GM12878 (cell line): ENCODE results near the gene SCARB2. TPM values are rescaled to one million over a fixed set of nuclear protein-coding genes. Genes with fewer than 3 reads are reported as not detected.

Source experiments
- ATAC-seq: fragments of 200-7000 bp; cut with Tn5 transposase; 3 replicates; pipeline ENCODE4 v1.9.1; 2020; ENCODE audit warnings: mild to moderate bottlenecking, moderate library complexity
- BruUV-seq: library from RNA; stranded (reverse); fragments of 400-500 nt; replicated peaks from 2 replicates; lab custom pipeline; 2021; lab: Mats Ljungman, UMichigan
- CTCF ChIA-PET: fragments of 300-600 bp; sonication (Branson Sonifier 250); formaldehyde crosslinking; extraction: SDS; loops from one replicate; lab custom pipeline; 2021; ENCODE audit warnings: inconsistent platforms; lab: Yijun Ruan, JAX
- POLR2A ChIA-PET: fragments of 350-600 bp; formaldehyde crosslinking; extraction: SDS; loops from one replicate; lab custom pipeline; 2021; ENCODE audit warnings: inconsistent platforms; lab: Charles Lee
- RAD21 ChIA-PET: fragments of 300-600 bp; sonication (Branson Sonifier 250); formaldehyde crosslinking; loops from one replicate; lab custom pipeline; 2023; ENCODE audit warnings: antibody characterized with exemption; ENCODE audit not compliant: unreplicated experiment; lab: Charles Lee
- SMC1A ChIA-PET: fragments of 300-600 bp; sonication (Branson Sonifier 250); formaldehyde crosslinking; loops from one replicate; lab custom pipeline; 2023; ENCODE audit not compliant: unreplicated experiment, uncharacterized antibody; lab: Charles Lee
- DNase-seq: peaks from one replicate; pipeline ENCODE4 v3.0.0-alpha.2; 2011; ENCODE audit warnings: low read depth, low spot score
- FAIRE-seq: peaks from 3 replicates; lab custom pipeline; 2011; peaks lifted over from hg19 to GRCh38; lab: Jason Lieb, UNC
- H2AFZ ChIP-seq: 2 replicates; pipeline ENCODE4 v1.6.0; 2011; ENCODE audit warnings: low read depth, low read length, control low read depth; ENCODE audit not compliant: control insufficient read depth
- H3K27ac ChIP-seq: 2 replicates; pipeline ENCODE4 v1.5.1; 2011; ENCODE audit warnings: control low read depth; ENCODE audit not compliant: control insufficient read depth, insufficient read depth
- H3K27me3 ChIP-seq, 2 experiments: replicated peaks in 1 of 2; 2 replicates each; pipeline versions ENCODE4 v1.6.0 to v1.6.1; 2011; ENCODE audit warnings: low read length in 1 of 2; ENCODE audit not compliant: control insufficient read depth in 2 of 2, insufficient read depth in 2 of 2
- H3K36me3 ChIP-seq, 2 experiments: 2 replicates each; pipeline ENCODE4 v1.5.1; 2011; ENCODE audit warnings: low read length in 1 of 2; ENCODE audit not compliant: control insufficient read depth in 2 of 2, insufficient read depth in 2 of 2
- H3K4me1 ChIP-seq: 2 replicates; pipeline ENCODE4 v1.6.1; 2011; ENCODE audit warnings: mild to moderate bottlenecking, low read length, moderate library complexity, mixed read lengths; ENCODE audit not compliant: control insufficient read depth, insufficient read depth
- H3K4me2 ChIP-seq: 2 replicates; pipeline ENCODE4 v1.6.0; 2011; ENCODE audit warnings: control low read depth; ENCODE audit not compliant: control insufficient read depth, insufficient read depth
- H3K4me3 ChIP-seq: fragments of 200-600 bp; sonication (generic); 2 replicates; pipeline ENCODE4 v1.5.1; 2016
- H3K79me2 ChIP-seq: 2 replicates; pipeline ENCODE4 v1.6.0; 2011; ENCODE audit warnings: low read length; ENCODE audit not compliant: control insufficient read depth, insufficient read depth
- H3K9ac ChIP-seq: 2 replicates; pipeline ENCODE4 v1.8.0; 2011; ENCODE audit warnings: low read length, control low read depth, mixed read lengths; ENCODE audit not compliant: control insufficient read depth, insufficient read depth
- H3K9me3 ChIP-seq: replicated peaks from 3 replicates; pipeline ENCODE4 v1.5.1; 2011; ENCODE audit warnings: mild to moderate bottlenecking, low read length; ENCODE audit not compliant: control insufficient read depth, insufficient read depth
- H4K20me1 ChIP-seq: 2 replicates; pipeline ENCODE4 v1.6.0; 2011; ENCODE audit not compliant: control insufficient read depth, insufficient read depth
- CBX5 ChIP-seq: sonication (generic); IDR thresholded peaks from 2 replicates; pipeline ENCODE4 v1.6.1; 2016; ENCODE audit warnings: low read depth, moderate library complexity, mild to moderate bottlenecking, inconsistent platforms
- CREM ChIP-seq: IDR thresholded peaks from 2 replicates; pipeline ENCODE4 v1.6.1; 2014; ENCODE audit warnings: antibody characterized with exemption, low read depth
- EED ChIP-seq: sonication (generic); IDR thresholded peaks from 2 replicates; pipeline ENCODE4 v1.6.1; 2016; ENCODE audit warnings: antibody characterized with exemption, low read depth
- EGR1 ChIP-seq, 2 experiments: IDR thresholded peaks; 1 replicate in 1 of 2; 2 replicates in 1 of 2; pipeline ENCODE4 v1.6.1; 2011 to 2012; ENCODE audit warnings: low read depth in 2 of 2, low read length in 2 of 2, borderline replicate concordance in 1 of 2, mild to moderate bottlenecking in 1 of 2, moderate library complexity in 1 of 2
- IRF3 ChIP-seq: fragments of 450-650 bp; IDR thresholded peaks from 2 replicates; pipeline ENCODE4 v1.6.1; 2014; ENCODE audit warnings: mild to moderate bottlenecking
- MTA2 ChIP-seq: fragments of 450-650 bp; IDR thresholded peaks from 2 replicates; pipeline ENCODE4 v1.6.1; 2016; ENCODE audit warnings: low read depth, mild to moderate bottlenecking, moderate library complexity
- MYB ChIP-seq: fragments of 150-350 bp; IDR thresholded peaks from 2 replicates; pipeline ENCODE4 v1.6.1; 2014; ENCODE audit warnings: mild to moderate bottlenecking, low read depth, low read length, borderline replicate concordance
- MYC ChIP-seq: IDR thresholded peaks from 2 replicates; pipeline ENCODE4 v1.6.1; 2011; ENCODE audit warnings: mild to moderate bottlenecking, low read length, moderate library complexity, inconsistent platforms; ENCODE audit not compliant: insufficient read depth, insufficient replicate concordance, insufficient read length, severe bottlenecking
- PAX5 ChIP-seq: IDR thresholded peaks from 2 replicates; pipeline ENCODE4 v1.6.1; 2011; ENCODE audit warnings: low read depth, low read length, borderline replicate concordance
- PML ChIP-seq: IDR thresholded peaks from 2 replicates; pipeline ENCODE4 v1.6.1; 2012; ENCODE audit warnings: low read length, inconsistent platforms
- POLR2AphosphoS5 ChIP-seq: IDR thresholded peaks from 2 replicates; pipeline ENCODE4 v1.6.1; 2011; ENCODE audit warnings: mild to moderate bottlenecking, low read length, inconsistent platforms
- SKIL ChIP-seq: fragments of 450-650 bp; IDR thresholded peaks from 2 replicates; pipeline ENCODE4 v1.6.1; 2017; ENCODE audit warnings: mild to moderate bottlenecking, low read depth, inconsistent platforms; ENCODE audit not compliant: poor library complexity, severe bottlenecking
- SRF ChIP-seq, 2 experiments: IDR thresholded peaks; 2 replicates each; pipeline ENCODE4 v1.6.1; 2011; ENCODE audit warnings: low read depth in 2 of 2, low read length in 2 of 2, mild to moderate bottlenecking in 1 of 2, moderate library complexity in 1 of 2
- WGBS: methylation state at CpG from one replicate; pipeline ENCODE4 v1.1.6; 2016; ENCODE audit warnings: low lambda C conversion rate; ENCODE audit not compliant: insufficient replicate concordance, insufficient coverage; ENCODE audit errors: missing lambda C conversion rate; 5-methylcytosine and 5-hydroxymethylcytosine counted together
- in situ Hi-C: fragments of 300-500 bp; cut with MboI; formaldehyde crosslinking; loops from 9 replicates; pipeline ENCODE4 v1.14.3; 2018; ENCODE audit warnings: mixed read lengths
- intact Hi-C: fragments of 100-400 bp; cut with micrococcal nuclease; formaldehyde crosslinking; loops from one replicate; pipeline ENCODE4 v1.14.2; 2022; ENCODE audit not compliant: unreplicated experiment
- polyA plus RNA-seq, 11 experiments: library from polyadenylated mRNA; depleted of rRNA in 4 of 11; unstranded in 6 of 11; stranded (reverse) in 5 of 11; fragments of >200 nt; fragmentation: Nextera tagmentation in 4 of 11; fragmentation: Illumina TruSeq in 1 of 11; extraction: Ambion mirVana in 4 of 11; extraction: Trizol in 1 of 11; gene quantifications; 1 replicate in 1 of 11; 2 replicates in 10 of 11; pipeline versions ENCODE4 v1.2.1 to v1.2.3, GENCODE V29; 2011 to 2016; ENCODE audit warnings: inconsistent platforms in 2 of 11, missing spikeins in 2 of 11, low read depth in 1 of 11
- total RNA-seq, 4 experiments: library from RNA; depleted of rRNA in 3 of 4; stranded (reverse); fragments of >200 nt in 3 of 4; fragmentation: Illumina TruSeq in 1 of 4; extraction: Trizol in 1 of 4; gene quantifications; 2 replicates each; pipeline versions ENCODE4 v1.2.1 to v1.2.3, GENCODE V29; 2013 to 2021
- TF ChIP-seq, protein P1 (sequence below): IDR thresholded peaks from 2 replicates; pipeline ENCODE4 v1.6.1; 2011; ENCODE audit warnings: low read depth, low read length, improper control_type of control experiment, borderline replicate concordance
- TF ChIP-seq, protein P2 (sequence below): IDR thresholded peaks from 2 replicates; pipeline ENCODE4 v1.6.1; 2011; ENCODE audit warnings: borderline replicate concordance, low read depth, mild to moderate bottlenecking, moderate library complexity, low read length; ENCODE audit not compliant: insufficient read depth, poor library complexity, severe bottlenecking

Gene SCARB2
- total and polyA plus RNA-seq, 10 of the 15 experiments (the other 5 are each of a cell fraction or from before 2014, with no cell fraction given) = 2.1 to 11.7 (median 9.5) TPM

DNA sequence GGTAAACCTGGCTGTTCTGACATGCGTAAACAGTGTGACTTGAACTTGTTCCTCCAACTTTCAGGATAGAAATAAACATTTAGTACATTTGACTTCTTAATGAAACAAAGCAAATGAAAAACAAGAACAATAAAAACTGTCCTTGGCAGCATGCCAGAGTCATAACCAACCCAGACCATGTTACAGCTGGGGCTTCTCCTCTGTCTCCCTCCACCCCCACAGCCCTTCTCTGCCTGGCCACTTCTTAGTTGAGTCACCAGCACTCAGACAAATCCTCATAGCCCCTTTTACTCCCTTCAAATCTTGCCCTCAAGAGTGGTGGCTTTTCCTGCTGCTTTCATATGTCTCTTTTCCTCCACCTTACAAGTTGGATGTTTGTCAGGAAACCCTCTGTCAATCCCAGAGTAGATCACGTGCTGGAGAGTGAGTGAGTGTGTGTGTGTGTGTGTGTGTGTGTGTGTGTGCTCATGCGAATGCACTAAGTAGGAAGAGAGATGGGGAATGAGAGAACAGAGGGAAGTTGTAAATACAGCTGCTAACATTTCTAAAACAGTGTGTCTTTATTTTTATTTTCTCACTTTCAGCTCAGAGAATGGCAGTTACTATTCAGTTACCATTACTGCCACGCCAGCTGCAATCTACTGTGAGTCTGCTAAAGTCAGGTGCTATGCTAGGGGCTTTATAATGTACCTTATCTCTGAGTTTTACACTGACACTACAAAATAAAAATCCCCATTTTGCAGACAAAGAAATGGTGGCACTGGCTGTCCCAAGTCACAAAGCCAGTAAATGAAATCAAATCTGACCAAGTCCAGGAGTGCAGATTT is 15.0 kb downstream of the SCARB2 start:
- no peaks in the 10 kb centered on the region for H3K27me3 ChIP-seq
- H3K4me3 ChIP-seq = peak overlapping the region; percentile 24
- H3K79me2 ChIP-seq = no peaks in the 10 kb centered on the region; the same call in none of the 2 replicates
- RAD21 ChIA-PET = interaction anchor here (0.7 to 2.4 kb wide), 3 partner anchors 11 to 202 kb away, joined by 3 to 22 read pairs (median 6); no protein-coding TSS in a partner anchor
- no peak overlapping the region for H2AFZ ChIP-seq
- WGBS = 0% methylated on average over 4 of the region's 4 CpGs
- FAIRE-seq (peak; percentile 93), DNase-seq (peak; percentile 87), ATAC-seq (peak; percentile 74)
- POLR2A ChIA-PET = interaction anchor here (0.6 to 1.3 kb wide), 5 partner anchors 9 to 419 kb away, joined by 3 read pairs; partner anchors contain the start of gene NUP54
- peak overlapping the region; percentile 36; the same call in 1 of the 2 replicates for H3K9ac ChIP-seq
- intact Hi-C loops = loop anchor here (1.0 to 2.0 kb wide), 2 partner anchors 14 to 103 kb away; partner anchors contain the start of gene SCARB2
- H3K4me2 ChIP-seq = peak overlapping the region; percentile 97
- no TSS peak for BruUV-seq
- H3K27ac ChIP-seq = peak overlapping the region; percentile 95
- H3K9me3 ChIP-seq = no peaks in the 10 kb centered on the region; the same call in 2 of the 3 replicates
- in situ Hi-C loops = no loop called here
- CTCF ChIA-PET = interaction anchor here (1.6 to 3.2 kb wide), 2 partner anchors 12 to 19 kb away, joined by 11 to 37 read pairs; partner anchors contain the start of gene SCARB2
- H4K20me1 ChIP-seq = no peaks in the 10 kb centered on the region
- SMC1A ChIA-PET = interaction anchor here (0.6 to 4.7 kb wide), 6 partner anchors 12 to 179 kb away, joined by 3 to 54 read pairs (median 6); no protein-coding TSS in a partner anchor
- no peaks in the 10 kb centered on the region for H3K36me3 ChIP-seq
- H3K4me1 ChIP-seq = peaks cover 58% of the 10 kb centered on the region
- TF ChIP-seq, protein P1, sequence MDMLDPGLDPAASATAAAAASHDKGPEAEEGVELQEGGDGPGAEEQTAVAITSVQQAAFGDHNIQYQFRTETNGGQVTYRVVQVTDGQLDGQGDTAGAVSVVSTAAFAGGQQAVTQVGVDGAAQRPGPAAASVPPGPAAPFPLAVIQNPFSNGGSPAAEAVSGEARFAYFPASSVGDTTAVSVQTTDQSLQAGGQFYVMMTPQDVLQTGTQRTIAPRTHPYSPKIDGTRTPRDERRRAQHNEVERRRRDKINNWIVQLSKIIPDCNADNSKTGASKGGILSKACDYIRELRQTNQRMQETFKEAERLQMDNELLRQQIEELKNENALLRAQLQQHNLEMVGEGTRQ = no peak; the same call in 1 of the 2 replicates
- TF ChIP-seq SRF (IDR thresholded peaks at IDR 0.05; ENCODE audit: low read depth in 2 of 2, low read length in 2 of 2) = no peak
- TF ChIP-seq POLR2AphosphoS5 = peak; percentile 67
- TF ChIP-seq CREM = peak; percentile 63; the same call in 1 of the 2 replicates
- TF ChIP-seq CBX5 = peak; percentile 32; the same call in 1 of the 2 replicates
- no peak for TF ChIP-seq PML
- TF ChIP-seq, protein P2, sequence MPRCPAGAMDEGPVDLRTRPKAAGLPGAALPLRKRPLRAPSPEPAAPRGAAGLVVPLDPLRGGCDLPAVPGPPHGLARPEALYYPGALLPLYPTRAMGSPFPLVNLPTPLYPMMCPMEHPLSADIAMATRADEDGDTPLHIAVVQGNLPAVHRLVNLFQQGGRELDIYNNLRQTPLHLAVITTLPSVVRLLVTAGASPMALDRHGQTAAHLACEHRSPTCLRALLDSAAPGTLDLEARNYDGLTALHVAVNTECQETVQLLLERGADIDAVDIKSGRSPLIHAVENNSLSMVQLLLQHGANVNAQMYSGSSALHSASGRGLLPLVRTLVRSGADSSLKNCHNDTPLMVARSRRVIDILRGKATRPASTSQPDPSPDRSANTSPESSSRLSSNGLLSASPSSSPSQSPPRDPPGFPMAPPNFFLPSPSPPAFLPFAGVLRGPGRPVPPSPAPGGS = no peak
- peak; percentile 76; the same call in 1 of the 2 replicates for TF ChIP-seq PAX5
- TF ChIP-seq MYC = no peak
- TF ChIP-seq EGR1 (IDR thresholded peaks at IDR 0.05; ENCODE audit: borderline replicate concordance in 1 of 2, low read depth in 2 of 2, low read length in 2 of 2) = peak in 1 of 2 experiments; percentile 85; a peak in 2 of 3 replicates
- peak; percentile 76; the same call in 1 of the 2 replicates for TF ChIP-seq MYB
- TF ChIP-seq IRF3 = no peak
- TF ChIP-seq SKIL = peak; percentile 94
- TF ChIP-seq MTA2 = peak; percentile 61
- TF ChIP-seq EED = peak; percentile 89
